Suprapubic skin (tissue), 4 donors: ENCODE results near the gene AMOTL1. TPM values are rescaled to one million over a fixed set of nuclear protein-coding genes. Genes with fewer than 3 reads are reported as not detected.

Source experiments
- DNase-seq, 2 donors: peaks; one replicate each; pipeline ENCODE4 v3.0.0-alpha.2; 2019; ENCODE audit warnings: low spot score in 2 of 2
- H3K27ac ChIP-seq: fragments of 200-600 bp; sonication (generic); one replicate; pipeline ENCODE4 v1.5.1; 2019
- H3K27me3 ChIP-seq: fragments of 200-600 bp; sonication (generic); one replicate; pipeline ENCODE4 v1.5.1; 2019
- H3K36me3 ChIP-seq: fragments of 200-600 bp; sonication (generic); one replicate; pipeline ENCODE4 v1.5.1; 2019
- H3K4me1 ChIP-seq: fragments of 200-600 bp; sonication (generic); one replicate; pipeline ENCODE4 v1.5.1; 2019
- H3K4me3 ChIP-seq: fragments of 200-600 bp; sonication (generic); one replicate; pipeline ENCODE4 v1.5.1; 2019; ENCODE audit warnings: mild to moderate bottlenecking
- H3K9me3 ChIP-seq: fragments of 200-600 bp; sonication (generic); one replicate; pipeline ENCODE4 v1.5.1; 2019
- EP300 ChIP-seq: sonication (generic); formaldehyde crosslinking; IDR thresholded peaks from one replicate; pipeline ENCODE4 v1.6.1; 2017; ENCODE audit warnings: antibody characterized with exemption
- POLR2A ChIP-seq, 2 donors: fragments of 450-650 bp; IDR thresholded peaks; one replicate each; pipeline ENCODE4 v1.6.1; 2017; ENCODE audit warnings: antibody characterized with exemption in 2 of 2, mild to moderate bottlenecking in 2 of 2, moderate library complexity in 2 of 2
- POLR2AphosphoS5 ChIP-seq, 3 donors: sonication (generic); formaldehyde crosslinking; IDR thresholded peaks; one replicate each; pipeline ENCODE4 v1.6.1; 2017; ENCODE audit warnings: antibody characterized with exemption in 3 of 3
- WGBS: methylation state at CpG from one replicate; pipeline ENCODE4 v1.1.5; 2018; 5-methylcytosine and 5-hydroxymethylcytosine counted together
- total RNA-seq, 4 donors: library from RNA; depleted of rRNA; stranded (reverse); fragments of >200 nt; gene quantifications; one replicate each; pipeline ENCODE4 v1.1.0, GENCODE V29; 2016
- TF ChIP-seq, protein P1 (sequence below), 2 donors: fragments of 200-600 bp in 1 of 2; fragments of 450-650 bp in 1 of 2; sonication (generic) in 1 of 2; IDR thresholded peaks; one replicate each; pipeline ENCODE4 v1.5.1; 2016 to 2019; ENCODE audit warnings: antibody characterized with exemption in 2 of 2, mild to moderate bottlenecking in 1 of 2, moderate library complexity in 1 of 2

AMOTL1 gene
- total RNA-seq, 4 donors from 2014 or later = 69.7 to 86.9 (median 79.4) TPM

DNA sequence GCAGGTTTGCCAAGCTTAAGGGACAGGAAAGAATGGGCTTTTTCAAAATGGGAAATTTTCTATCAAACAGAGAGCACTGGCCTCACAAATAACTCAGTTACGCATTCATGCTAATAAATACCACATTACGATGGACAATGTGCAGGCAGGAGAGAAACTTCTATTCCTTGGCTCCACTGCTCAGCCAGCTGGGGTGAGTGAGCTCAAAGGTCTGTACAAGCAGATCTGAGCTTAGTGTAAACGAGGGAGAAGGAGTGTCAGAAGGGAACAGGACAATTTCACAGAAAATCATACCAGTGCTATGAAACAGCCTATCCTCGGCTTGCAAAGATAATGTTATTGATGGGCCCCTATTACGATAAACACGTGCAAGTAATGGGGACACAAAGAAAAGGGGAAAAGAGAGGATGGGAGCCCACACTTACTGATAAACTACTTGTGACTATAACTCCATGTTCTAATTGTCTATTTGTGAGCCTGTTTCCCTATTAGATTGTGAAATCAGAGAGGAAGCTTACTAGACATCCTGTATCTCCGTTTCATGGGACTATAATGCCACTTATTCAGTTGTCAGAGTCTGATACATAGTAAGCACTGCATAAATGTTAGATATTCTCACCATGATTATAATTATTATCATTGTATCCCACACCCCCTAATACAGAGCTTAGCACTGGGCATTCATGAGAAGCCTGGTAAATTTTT is 46.3 kb downstream of the AMOTL1 start:
- H3K9me3 ChIP-seq = no peaks in the 10 kb centered on the region
- H3K4me1 ChIP-seq = peaks cover 7% of the 10 kb centered on the region
- 76% methylated on average over 7 of the region's 7 CpGs for WGBS
- H3K4me3 ChIP-seq = no peak overlapping the region
- TF ChIP-seq POLR2A (IDR thresholded peaks at IDR 0.05) (no peak), POLR2AphosphoS5 (IDR thresholded peaks at IDR 0.05) (no peak), EP300 (no peak)
- TF ChIP-seq, protein P1, sequence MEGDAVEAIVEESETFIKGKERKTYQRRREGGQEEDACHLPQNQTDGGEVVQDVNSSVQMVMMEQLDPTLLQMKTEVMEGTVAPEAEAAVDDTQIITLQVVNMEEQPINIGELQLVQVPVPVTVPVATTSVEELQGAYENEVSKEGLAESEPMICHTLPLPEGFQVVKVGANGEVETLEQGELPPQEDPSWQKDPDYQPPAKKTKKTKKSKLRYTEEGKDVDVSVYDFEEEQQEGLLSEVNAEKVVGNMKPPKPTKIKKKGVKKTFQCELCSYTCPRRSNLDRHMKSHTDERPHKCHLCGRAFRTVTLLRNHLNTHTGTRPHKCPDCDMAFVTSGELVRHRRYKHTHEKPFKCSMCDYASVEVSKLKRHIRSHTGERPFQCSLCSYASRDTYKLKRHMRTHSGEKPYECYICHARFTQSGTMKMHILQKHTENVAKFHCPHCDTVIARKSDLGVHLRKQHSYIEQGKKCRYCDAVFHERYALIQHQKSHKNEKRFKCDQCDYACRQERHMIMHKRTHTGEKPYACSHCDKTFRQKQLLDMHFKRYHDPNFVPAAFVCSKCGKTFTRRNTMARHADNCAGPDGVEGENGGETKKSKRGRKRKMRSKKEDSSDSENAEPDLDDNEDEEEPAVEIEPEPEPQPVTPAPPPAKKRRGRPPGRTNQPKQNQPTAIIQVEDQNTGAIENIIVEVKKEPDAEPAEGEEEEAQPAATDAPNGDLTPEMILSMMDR (IDR thresholded peaks at IDR 0.05) = no peak
- peaks cover 11% of the 10 kb centered on the region for H3K36me3 ChIP-seq
- DNase-seq = no peak
- H3K27ac ChIP-seq = no peak overlapping the region
- no peaks in the 10 kb centered on the region for H3K27me3 ChIP-seq

DNA sequence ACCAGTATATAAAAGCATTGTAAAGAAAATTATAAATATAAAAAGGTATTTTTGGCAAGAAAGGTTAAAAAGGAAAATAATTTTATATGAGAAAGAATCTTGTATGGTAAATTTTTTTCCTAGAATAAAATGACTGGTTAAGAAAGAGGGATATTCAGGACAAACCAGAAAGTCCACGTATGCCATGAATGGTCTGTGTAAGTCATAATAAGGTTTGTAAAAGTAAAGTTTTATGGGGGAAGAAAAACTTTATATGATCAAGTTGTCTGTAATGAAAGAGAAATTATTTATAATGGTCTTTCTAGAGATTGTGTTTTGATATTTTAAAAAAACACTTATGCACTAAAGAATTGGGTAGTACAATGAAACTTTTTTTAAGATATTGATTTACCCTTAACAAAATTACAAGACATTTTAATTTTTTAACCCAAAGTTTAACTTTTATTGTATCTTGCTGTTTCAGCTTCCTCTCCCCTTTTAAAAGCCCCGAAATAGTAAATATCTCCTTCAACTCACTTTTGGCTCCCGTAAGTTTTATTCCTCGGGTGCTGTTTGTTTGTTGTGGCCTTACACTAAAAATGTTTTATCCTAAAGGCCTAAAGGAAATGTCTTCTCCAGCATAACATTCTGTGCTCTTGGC is 47.7 kb downstream of the AMOTL1 start:
- WGBS = 96% methylated on average over 4 of the region's 4 CpGs
- TF ChIP-seq POLR2A (IDR thresholded peaks at IDR 0.05) (no peak), POLR2AphosphoS5 (IDR thresholded peaks at IDR 0.05) (no peak), EP300 (no peak)
- TF ChIP-seq, protein P1 (IDR thresholded peaks at IDR 0.05) = no peak
- no peak for DNase-seq

DNA sequence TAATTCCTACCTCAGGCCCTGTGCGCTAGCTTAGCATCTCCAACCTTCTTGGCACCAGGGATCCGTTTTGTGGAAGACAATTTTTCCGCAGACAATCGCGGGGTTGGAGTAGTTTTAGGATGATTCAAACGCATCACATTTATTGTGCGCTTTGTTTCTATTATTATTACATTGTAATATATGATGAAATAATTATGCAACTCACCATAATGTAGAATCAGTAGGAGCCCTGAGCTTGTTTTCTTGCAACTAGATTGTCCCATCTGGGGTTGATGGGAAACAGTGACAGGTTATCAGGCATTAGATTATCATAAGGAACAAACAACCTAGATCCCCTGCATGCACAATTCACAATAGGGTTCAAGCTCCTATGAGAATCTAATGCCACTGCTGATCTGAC is 52.3 kb downstream of the AMOTL1 start:
- Histone ChIP-seq H3K36me3 (peaks cover 13% of the 10 kb centered on the region), H3K27me3 (no peaks in the 10 kb centered on the region), H3K4me3 (no peak overlapping the region), H3K4me1 (peaks cover 9% of the 10 kb centered on the region), H3K27ac (no peak overlapping the region), H3K9me3 (no peaks in the 10 kb centered on the region)
- WGBS = 78% methylated on average over 7 of the region's 7 CpGs
- no peak for DNase-seq
- TF ChIP-seq, protein P1 (IDR thresholded peaks at IDR 0.05) = no peak
- no peak for TF ChIP-seq POLR2AphosphoS5 (IDR thresholded peaks at IDR 0.05)
- TF ChIP-seq POLR2A (IDR thresholded peaks at IDR 0.05) = no peak
- TF ChIP-seq EP300 = no peak

More for the DNA sequence above, 47.7 kb downstream of the AMOTL1 start:
- Histone ChIP-seq H3K9me3 (no peaks in the 10 kb centered on the region), H3K36me3 (peaks cover 11% of the 10 kb centered on the region), H3K27ac (no peak overlapping the region), H3K4me1 (peaks cover 8% of the 10 kb centered on the region), H3K4me3 (no peak overlapping the region), H3K27me3 (no peaks in the 10 kb centered on the region)

DNA sequence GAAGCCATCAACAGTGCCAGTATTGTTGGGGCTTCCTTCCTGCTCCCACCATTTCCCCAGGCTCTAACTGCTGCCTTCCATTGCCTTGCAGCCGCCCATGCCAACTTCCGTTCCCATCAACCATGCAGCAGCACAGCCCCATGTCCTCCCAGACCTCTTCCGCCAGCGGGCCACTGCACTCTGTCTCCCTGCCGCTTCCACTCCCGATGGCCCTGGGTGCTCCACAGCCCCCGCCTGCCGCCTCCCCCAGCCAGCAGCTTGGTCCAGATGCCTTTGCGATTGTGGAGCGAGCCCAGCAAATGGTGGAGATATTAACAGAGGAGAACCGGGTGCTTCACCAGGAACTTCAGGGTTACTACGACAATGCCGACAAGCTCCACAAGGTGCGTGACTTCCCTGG is 53.3 kb downstream of the AMOTL1 start:
- 96% methylated on average over 14 of the region's 14 CpGs for WGBS

DNA sequence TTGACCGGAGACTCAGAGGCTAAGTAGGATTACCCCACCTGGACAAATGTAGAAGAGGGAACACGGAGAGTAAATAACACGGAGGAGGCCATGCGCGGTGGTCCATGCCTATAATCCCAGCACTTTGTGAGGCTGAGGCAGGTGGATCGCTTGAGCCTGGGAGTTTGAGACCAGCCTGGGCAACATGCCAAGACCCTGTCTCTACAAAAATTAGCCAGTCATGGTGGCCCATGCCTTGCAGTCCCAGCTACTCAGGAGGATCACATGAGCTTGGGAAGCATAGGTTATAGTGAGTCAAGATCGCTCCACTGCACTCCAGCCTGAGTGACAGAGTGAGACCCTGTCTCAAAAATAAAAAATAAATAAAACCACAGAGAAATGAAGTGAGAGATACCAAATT is 53.9 kb downstream of the AMOTL1 start:
- H3K27ac ChIP-seq = no peak overlapping the region
- peaks cover 9% of the 10 kb centered on the region for H3K4me1 ChIP-seq
- TF ChIP-seq EP300 = no peak
- TF ChIP-seq, protein P1 (IDR thresholded peaks at IDR 0.05) = no peak
- no peak for TF ChIP-seq POLR2A (IDR thresholded peaks at IDR 0.05)
- no peak for TF ChIP-seq POLR2AphosphoS5 (IDR thresholded peaks at IDR 0.05)
- peaks cover 23% of the 10 kb centered on the region for H3K36me3 ChIP-seq
- WGBS = 84% methylated on average over 7 of the region's 7 CpGs
- DNase-seq = no peak
- H3K4me3 ChIP-seq = no peak overlapping the region
- no peaks in the 10 kb centered on the region for H3K27me3 ChIP-seq
- no peaks in the 10 kb centered on the region for H3K9me3 ChIP-seq

More for the DNA sequence above, 53.3 kb downstream of the AMOTL1 start:
- H3K36me3 ChIP-seq = peaks cover 17% of the 10 kb centered on the region
- H3K27ac ChIP-seq = no peak overlapping the region
- H3K27me3 ChIP-seq = no peaks in the 10 kb centered on the region
- no peak for TF ChIP-seq EP300
- no peak for TF ChIP-seq POLR2AphosphoS5 (IDR thresholded peaks at IDR 0.05)
- TF ChIP-seq POLR2A (IDR thresholded peaks at IDR 0.05) = no peak
- TF ChIP-seq, protein P1 (IDR thresholded peaks at IDR 0.05) = no peak
- peaks cover 9% of the 10 kb centered on the region for H3K4me1 ChIP-seq
- DNase-seq = no peak
- H3K4me3 ChIP-seq = no peak overlapping the region
- no peaks in the 10 kb centered on the region for H3K9me3 ChIP-seq
